Smooth muscle cell (in vitro differentiated cells): ENCODE results near the gene NR2E1. TPM values are rescaled to one million over a fixed set of nuclear protein-coding genes. Genes with fewer than 3 reads are reported as not detected.

Source experiments
- DNase-seq: peaks from one replicate; lab custom pipeline; 2025; ENCODE audit not compliant: unreplicated experiment; lab: John Stamatoyannopoulos, UW
- H2AFZ ChIP-seq: fragments of 200-600 bp; sonication (generic); 2 replicates; pipeline ENCODE4 v1.6.0; 2016; ENCODE audit warnings: antibody characterized with exemption, low read depth, mild to moderate bottlenecking
- H3F3A ChIP-seq: fragments of 200-600 bp; sonication (generic); 2 replicates; pipeline ENCODE4 v1.6.0; 2017; ENCODE audit warnings: antibody characterized with exemption, low read depth
- H3K27ac ChIP-seq: fragments of 200-600 bp; sonication (generic); 2 replicates; pipeline ENCODE4 v1.5.1; 2016; ENCODE audit warnings: low read depth, mild to moderate bottlenecking
- H3K27me3 ChIP-seq: fragments of 200-600 bp; sonication (generic); 2 replicates; pipeline ENCODE4 v1.6.1; 2016; ENCODE audit warnings: low read depth, mild to moderate bottlenecking
- H3K36me3 ChIP-seq: fragments of 200-600 bp; sonication (generic); 2 replicates; pipeline ENCODE4 v1.5.1; 2016; ENCODE audit warnings: low read depth
- H3K4me1 ChIP-seq: fragments of 200-600 bp; sonication (generic); 2 replicates; pipeline ENCODE4 v1.5.1; 2016; ENCODE audit warnings: low read depth
- H3K4me2 ChIP-seq: fragments of 200-600 bp; sonication (generic); 2 replicates; pipeline ENCODE4 v1.6.0; 2016; ENCODE audit warnings: mild to moderate bottlenecking
- H3K4me3 ChIP-seq: fragments of 200-600 bp; sonication (generic); 2 replicates; pipeline ENCODE4 v1.5.1; 2016; ENCODE audit warnings: mild to moderate bottlenecking
- H3K79me2 ChIP-seq: fragments of 200-600 bp; sonication (generic); 2 replicates; pipeline ENCODE4 v1.6.0; 2016; ENCODE audit warnings: low read depth, mild to moderate bottlenecking
- H3K9ac ChIP-seq: fragments of 200-600 bp; sonication (generic); 2 replicates; pipeline ENCODE4 v1.6.0; 2016; ENCODE audit warnings: low read depth
- H3K9me3 ChIP-seq: fragments of 200-600 bp; sonication (generic); replicated peaks from 2 replicates; pipeline ENCODE4 v1.5.1; 2016; ENCODE audit warnings: low read depth
- H4K20me1 ChIP-seq: fragments of 200-600 bp; sonication (generic); 2 replicates; pipeline ENCODE4 v1.6.0; 2016; ENCODE audit warnings: low read depth
- WGBS: methylation state at CpG from one replicate; pipeline ENCODE4 v1.1.7; 2016; ENCODE audit warnings: low lambda C conversion rate; 5-methylcytosine and 5-hydroxymethylcytosine counted together
- polyA plus RNA-seq: library from polyadenylated mRNA; unstranded; fragments of >200 nt; fragmentation: Nextera tagmentation; extraction: Ambion mirVana; gene quantifications from 2 replicates; pipeline ENCODE4 v1.2.1, GENCODE V29; 2016
- total RNA-seq: library from RNA; depleted of rRNA; stranded (reverse); fragments of >200 nt; gene quantifications from 2 replicates; pipeline ENCODE4 v1.2.3, GENCODE V29; 2014
- TF ChIP-seq, protein P1 (sequence below): fragments of 200-600 bp; sonication (generic); IDR thresholded peaks from 2 replicates; pipeline ENCODE4 v1.5.1; 2017; ENCODE audit warnings: borderline replicate concordance, mild to moderate bottlenecking, antibody characterized with exemption; ENCODE audit not compliant: insufficient read depth, poor library complexity, severe bottlenecking

The NR2E1 gene
- total and polyA plus RNA-seq, 2 experiments from 2014 or later: not detected

- no peak overlapping the region for H3K27ac ChIP-seq
- H3K79me2 ChIP-seq: peaks cover 7% of the 10 kb centered on the region
- no peaks in the 10 kb centered on the region for H3K4me1 ChIP-seq
- TF ChIP-seq, protein P1, sequence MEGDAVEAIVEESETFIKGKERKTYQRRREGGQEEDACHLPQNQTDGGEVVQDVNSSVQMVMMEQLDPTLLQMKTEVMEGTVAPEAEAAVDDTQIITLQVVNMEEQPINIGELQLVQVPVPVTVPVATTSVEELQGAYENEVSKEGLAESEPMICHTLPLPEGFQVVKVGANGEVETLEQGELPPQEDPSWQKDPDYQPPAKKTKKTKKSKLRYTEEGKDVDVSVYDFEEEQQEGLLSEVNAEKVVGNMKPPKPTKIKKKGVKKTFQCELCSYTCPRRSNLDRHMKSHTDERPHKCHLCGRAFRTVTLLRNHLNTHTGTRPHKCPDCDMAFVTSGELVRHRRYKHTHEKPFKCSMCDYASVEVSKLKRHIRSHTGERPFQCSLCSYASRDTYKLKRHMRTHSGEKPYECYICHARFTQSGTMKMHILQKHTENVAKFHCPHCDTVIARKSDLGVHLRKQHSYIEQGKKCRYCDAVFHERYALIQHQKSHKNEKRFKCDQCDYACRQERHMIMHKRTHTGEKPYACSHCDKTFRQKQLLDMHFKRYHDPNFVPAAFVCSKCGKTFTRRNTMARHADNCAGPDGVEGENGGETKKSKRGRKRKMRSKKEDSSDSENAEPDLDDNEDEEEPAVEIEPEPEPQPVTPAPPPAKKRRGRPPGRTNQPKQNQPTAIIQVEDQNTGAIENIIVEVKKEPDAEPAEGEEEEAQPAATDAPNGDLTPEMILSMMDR: no peak
- DNase-seq: no peak
- H3K9me3 ChIP-seq: no peaks in the 10 kb centered on the region
- peaks cover 62% of the 10 kb centered on the region for H4K20me1 ChIP-seq
- no peaks in the 10 kb centered on the region for H3F3A ChIP-seq
- H2AFZ ChIP-seq: no peak overlapping the region
- no peak overlapping the region for H3K9ac ChIP-seq
- no peaks in the 10 kb centered on the region for H3K36me3 ChIP-seq
- no peak overlapping the region for H3K4me3 ChIP-seq
- no peak overlapping the region for H3K4me2 ChIP-seq
- no peaks in the 10 kb centered on the region for H3K27me3 ChIP-seq
- WGBS: 98% methylated on average over 2 of the region's 2 CpGs
Measured at GRCh38 chr6:108210556-108210955, 44.7 kb downstream of the NR2E1 start.

DNA sequence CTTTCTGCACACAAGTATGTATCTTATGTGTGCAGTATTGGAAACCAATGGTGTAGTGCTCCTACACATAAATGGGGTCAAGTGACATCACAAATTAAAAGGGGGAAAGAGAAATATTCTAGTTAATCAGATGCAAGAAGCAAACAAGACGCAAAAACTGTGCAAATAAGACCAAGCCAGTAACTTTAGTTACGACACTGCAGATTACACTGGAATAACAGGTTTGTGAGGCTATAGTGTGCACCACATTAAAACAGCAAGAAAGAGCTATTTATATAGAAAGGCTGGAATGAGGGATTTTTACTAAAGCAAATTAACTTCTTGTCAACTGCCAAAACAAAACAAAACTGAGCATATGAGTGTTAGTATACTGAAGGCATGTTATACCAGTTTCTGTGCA lies 45.8 kb downstream of the NR2E1 start:
- no peak for DNase-seq
- peaks cover 18% of the 10 kb centered on the region for H3K79me2 ChIP-seq
- WGBS: 83% methylated on average over 2 of the region's 2 CpGs
- no peaks in the 10 kb centered on the region for H3K36me3 ChIP-seq
- TF ChIP-seq, protein P1: no peak
- no peak overlapping the region for H3K9ac ChIP-seq
- no peak overlapping the region for H2AFZ ChIP-seq
- peaks cover 72% of the 10 kb centered on the region for H4K20me1 ChIP-seq
- no peak overlapping the region for H3K4me3 ChIP-seq
- H3F3A ChIP-seq: no peaks in the 10 kb centered on the region
- no peak overlapping the region for H3K27ac ChIP-seq
- H3K27me3 ChIP-seq: no peaks in the 10 kb centered on the region
- H3K4me1 ChIP-seq: no peaks in the 10 kb centered on the region
- no peaks in the 10 kb centered on the region for H3K9me3 ChIP-seq
- H3K4me2 ChIP-seq: no peak overlapping the region

DNA sequence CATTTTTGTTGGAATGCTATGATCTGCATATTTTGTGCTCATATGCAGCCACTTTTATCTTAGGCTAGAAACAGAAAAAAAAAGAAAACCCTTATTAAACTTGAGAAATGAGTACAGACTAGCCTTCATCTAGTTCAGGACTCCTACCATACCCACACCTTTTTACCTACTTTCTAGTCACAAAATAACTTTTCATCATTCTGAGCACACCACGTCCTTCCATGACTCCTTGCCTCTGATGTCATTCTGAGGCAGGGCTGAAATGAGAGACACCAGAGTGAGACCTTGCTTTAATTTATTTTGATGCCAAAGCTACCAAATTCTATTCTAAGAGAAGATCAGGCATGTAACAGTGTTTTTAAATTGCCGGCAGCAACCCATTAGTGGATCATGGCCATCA lies 56.2 kb downstream of the NR2E1 start:
- peaks cover 4% of the 10 kb centered on the region for H3K4me1 ChIP-seq
- peaks cover 48% of the 10 kb centered on the region for H3K79me2 ChIP-seq
- DNase-seq: no peak
- no peak overlapping the region for H2AFZ ChIP-seq
- H4K20me1 ChIP-seq: peaks cover 64% of the 10 kb centered on the region
- H3K4me2 ChIP-seq: no peak overlapping the region
- H3K4me3 ChIP-seq: no peak overlapping the region
- no peaks in the 10 kb centered on the region for H3F3A ChIP-seq
- H3K9ac ChIP-seq: no peak overlapping the region
- 97% methylated on average over 2 of the region's 2 CpGs for WGBS
- H3K9me3 ChIP-seq: no peaks in the 10 kb centered on the region
- peaks cover 11% of the 10 kb centered on the region for H3K36me3 ChIP-seq
- TF ChIP-seq, protein P1: no peak
- no peaks in the 10 kb centered on the region for H3K27me3 ChIP-seq
- no peak overlapping the region for H3K27ac ChIP-seq

DNA sequence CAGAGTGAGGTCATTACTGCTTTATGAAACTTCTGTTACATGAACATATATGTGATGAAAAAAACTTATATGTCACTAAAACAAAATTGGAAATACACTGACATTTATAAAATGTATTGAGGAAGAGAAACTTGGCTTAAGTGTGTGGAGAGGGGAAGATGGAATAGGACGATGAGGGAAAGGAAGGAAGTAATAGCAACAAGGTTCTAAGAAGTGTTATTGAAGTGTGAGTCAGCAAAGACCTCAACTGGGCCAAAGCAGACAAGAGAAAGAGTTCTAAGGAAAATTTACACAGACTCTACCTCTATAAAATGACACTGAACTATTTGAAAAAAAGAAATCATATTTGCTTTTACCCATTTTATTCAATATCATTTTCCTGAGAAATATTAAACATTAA lies 56.7 kb downstream of the NR2E1 start:
- Histone ChIP-seq H3K9me3 (no peaks in the 10 kb centered on the region), H3K36me3 (peaks cover 11% of the 10 kb centered on the region), H3K4me2 (no peak overlapping the region), H2AFZ (no peak overlapping the region), H3K4me1 (peaks cover 5% of the 10 kb centered on the region), H3K9ac (no peak overlapping the region), H3K4me3 (no peak overlapping the region), H3K27ac (no peak overlapping the region), H4K20me1 (peaks cover 65% of the 10 kb centered on the region), H3K27me3 (no peaks in the 10 kb centered on the region), H3F3A (no peaks in the 10 kb centered on the region), H3K79me2 (peaks cover 49% of the 10 kb centered on the region)
- 71% methylated on average over 1 of the region's 1 CpG for WGBS
- TF ChIP-seq, protein P1: no peak
- no peak for DNase-seq
